GM18526 (cell line): ENCODE measurements around the gene FBLN2.

Experiments
- POLR2A ChIP-seq: IDR thresholded peaks from 3 replicates; pipeline ENCODE4 v1.6.1; 2011; ENCODE audit not compliant: insufficient read length; ENCODE audit errors: extremely low read depth

The FBLN2 gene

DNA sequence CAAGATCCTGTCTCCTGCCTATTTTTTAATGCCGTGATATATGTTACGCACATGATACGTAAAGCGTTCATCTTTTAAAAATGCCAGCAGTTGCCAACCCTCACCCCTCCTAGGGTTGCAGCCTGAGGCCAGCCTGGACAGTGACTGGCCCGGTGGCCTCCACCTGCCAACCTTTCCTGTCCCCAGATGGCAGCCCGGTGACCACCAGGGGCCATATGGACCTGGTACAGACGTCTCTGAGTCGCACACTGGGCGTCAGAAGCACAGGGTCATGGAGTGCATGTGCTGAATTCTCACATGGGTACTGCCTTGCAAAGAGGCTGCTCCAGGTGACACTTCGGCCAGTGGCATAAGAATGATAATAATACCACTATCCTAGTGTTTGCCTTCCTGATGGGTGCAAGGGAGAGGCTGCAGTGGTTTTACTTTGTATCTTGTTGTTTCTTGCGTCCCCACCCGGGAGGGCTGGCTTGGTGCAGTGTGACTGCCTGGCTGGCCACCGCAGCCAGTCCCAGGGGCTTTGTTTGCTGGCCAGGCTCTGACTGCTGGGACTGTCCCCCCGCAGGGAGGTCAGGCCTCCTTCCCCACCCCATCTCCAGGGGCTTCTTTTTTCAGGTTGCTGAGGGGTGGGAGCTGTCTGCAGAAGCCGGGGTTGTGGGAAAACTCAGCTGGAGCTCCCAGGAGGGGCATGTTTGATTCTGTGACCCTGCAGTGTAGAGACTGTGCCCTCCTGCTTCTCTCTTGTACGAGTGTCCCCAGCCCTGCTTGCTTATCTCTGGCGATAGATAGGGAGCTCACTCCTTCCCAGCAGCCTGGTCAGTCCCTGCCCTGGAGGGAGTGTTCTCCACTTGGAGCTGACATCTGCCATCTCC is 16.9 kb downstream of the FBLN2 start:
- no peak for TF ChIP-seq POLR2A

DNA sequence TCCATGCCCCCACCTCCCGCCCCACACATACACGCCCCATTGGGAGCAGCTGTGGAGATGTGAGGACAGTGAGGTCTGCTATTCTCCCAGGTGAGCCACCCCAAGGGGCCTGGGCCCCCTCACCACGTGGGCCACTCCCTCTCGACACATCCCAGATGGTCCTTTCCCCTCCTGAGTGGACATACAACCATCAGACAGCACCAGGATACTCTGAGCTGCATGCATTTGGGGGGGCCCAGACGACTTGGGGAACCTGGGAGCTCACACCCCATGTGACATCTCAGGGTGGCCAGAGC is 17.5 kb downstream of the FBLN2 start:
- no peak for TF ChIP-seq POLR2A

DNA sequence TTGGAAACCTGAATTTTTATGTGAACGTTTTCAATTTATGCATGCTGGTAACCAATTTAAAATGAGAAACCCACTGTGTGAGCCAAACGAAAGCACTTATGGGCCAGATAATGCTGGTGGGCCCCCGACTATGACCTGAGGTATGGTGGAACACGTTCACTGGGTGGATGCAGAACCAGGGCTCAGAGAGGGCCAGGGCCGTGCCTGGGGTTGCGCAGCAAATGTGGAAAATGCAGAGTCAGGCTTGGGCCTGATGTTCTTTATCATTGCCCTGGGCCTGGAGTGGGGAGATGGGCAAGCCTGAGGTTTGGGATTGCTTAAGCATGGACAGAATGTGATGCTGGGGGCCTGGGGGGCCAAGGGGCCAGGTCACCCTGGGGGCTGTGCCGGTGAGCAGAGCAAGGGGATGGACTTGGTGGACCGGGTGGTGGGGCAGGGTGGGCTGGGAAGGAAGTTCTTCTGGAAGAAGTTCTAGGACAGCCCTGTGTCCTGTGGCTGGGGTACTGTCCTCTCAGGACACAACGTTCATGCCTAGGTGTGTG is 17.9 kb downstream of the FBLN2 start:
- TF ChIP-seq POLR2A, result no peak

DNA sequence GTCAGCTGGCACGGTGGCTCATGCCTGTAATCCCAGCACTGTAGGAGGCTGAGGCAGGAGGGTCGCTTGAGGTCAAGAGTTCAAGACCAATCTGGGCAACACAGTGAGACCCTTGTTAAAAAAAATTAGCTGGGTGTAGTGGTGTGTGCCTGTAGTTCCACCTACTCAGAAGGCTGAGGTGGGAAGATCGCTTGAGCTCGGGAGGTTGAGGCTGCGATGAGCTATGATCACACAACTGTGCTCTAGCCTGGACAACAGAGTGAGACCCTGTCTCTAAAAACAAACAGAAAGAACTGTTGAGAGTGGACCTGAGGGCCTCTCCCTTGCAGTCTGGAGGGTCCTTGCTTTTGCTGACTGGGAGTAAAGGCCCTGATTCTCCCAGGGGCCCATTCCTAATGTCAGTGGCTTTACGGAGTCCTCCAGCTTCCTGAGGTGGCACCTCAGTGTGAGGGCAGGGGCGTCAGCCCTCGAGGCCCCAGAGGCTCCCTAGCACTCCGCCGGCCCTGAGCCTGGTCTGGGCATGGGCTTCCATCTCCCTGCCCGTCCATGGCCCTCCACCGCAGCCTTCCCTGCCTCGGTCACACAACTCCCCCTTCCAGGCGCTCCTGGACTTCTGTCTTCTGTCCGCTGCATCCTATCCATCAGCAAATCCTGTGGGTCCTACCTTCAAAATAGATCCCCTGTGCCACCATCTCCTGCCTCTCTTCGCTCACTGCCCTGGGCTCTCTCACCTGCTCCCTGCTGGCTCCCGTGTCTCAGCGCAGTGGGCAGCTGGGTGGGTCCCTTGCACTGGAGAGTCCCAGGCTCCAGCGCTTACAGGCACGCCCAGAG is 19.0 kb downstream of the FBLN2 start:
- TF ChIP-seq POLR2A, result no peak

DNA sequence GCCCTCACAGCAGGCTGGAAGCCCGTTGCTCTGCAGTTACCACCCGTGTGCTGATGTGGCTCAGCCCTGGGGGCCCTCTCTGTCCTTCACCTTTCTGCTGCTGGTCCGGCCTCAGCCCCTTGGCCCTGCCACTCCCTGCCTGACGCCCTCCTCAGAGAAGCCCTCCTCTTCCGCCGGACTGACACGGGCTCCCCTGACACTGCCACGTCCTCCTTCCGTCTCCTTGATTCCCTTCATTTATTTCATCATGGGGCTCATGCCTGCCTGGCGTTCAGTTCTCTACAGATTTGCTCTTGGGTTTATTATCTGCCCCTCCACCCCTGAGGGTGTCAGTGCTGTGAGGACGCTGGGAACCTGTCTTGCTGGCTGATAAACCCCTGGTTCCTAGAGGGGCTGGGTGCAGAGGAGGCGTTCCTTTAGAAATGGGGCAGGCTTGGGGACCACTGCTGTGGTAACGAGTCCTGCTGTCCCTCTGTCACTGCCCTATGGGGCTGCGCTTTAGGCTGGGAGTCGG is 19.6 kb downstream of the FBLN2 start:
- TF ChIP-seq POLR2A, result no peak

DNA sequence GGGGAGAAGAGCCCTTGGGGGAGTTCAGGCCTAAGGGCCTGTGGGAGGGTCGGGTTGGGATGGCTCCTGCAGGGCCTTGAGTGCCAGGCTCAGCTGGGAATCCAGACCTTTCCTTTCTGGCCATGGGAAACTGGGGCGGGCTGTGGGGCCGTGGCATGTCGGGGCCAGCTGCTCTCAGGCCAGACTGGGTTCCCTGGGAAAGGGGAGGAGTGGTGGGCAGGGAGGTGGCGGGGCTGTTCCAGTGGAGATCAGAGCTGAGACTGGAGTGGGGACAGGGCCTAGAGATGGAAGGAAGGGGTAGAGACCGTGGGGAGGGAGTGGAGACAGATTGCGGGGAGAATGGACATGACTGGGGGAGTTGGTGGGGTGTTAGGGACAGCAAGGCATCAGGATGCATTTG is 20.3 kb downstream of the FBLN2 start:
- TF ChIP-seq POLR2A, result no peak

DNA sequence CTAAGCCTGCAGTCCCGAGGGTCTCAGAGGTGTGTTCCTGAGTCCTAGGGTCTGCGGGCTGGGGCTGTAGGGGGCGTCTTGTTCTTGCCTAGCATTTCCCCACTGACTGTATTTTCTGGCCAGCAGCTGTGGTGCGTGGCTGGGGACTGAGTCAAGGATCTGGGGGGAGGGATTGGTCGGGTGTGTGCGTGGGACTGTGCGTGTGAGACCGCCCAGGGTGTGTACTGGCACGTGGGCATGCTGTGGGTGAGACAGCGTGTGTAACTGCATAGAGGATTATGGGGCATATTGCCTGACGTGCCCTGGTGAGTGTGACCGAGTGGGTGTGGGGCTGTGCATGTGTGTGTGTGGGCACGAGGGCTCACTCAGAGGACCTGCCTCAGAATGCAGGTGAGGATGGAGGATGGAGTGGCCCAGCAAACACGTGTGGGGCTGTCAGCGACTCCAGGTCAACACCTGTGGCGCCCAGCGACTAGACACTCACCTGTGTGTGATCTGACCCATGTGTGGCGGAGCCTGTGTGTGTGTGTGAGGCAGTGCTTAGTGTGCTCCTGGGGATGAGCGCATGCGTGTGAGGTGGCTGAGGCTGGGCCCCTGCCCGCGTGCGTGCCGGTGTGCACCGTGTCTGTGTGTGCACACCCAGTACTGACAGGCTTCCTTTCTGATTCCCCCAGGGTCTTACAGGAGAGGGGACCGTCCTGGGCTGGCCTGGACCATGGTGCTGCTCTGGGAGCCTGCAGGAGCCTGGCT is 20.9 kb downstream of the FBLN2 start:
- TF ChIP-seq POLR2A, result no peak

DNA sequence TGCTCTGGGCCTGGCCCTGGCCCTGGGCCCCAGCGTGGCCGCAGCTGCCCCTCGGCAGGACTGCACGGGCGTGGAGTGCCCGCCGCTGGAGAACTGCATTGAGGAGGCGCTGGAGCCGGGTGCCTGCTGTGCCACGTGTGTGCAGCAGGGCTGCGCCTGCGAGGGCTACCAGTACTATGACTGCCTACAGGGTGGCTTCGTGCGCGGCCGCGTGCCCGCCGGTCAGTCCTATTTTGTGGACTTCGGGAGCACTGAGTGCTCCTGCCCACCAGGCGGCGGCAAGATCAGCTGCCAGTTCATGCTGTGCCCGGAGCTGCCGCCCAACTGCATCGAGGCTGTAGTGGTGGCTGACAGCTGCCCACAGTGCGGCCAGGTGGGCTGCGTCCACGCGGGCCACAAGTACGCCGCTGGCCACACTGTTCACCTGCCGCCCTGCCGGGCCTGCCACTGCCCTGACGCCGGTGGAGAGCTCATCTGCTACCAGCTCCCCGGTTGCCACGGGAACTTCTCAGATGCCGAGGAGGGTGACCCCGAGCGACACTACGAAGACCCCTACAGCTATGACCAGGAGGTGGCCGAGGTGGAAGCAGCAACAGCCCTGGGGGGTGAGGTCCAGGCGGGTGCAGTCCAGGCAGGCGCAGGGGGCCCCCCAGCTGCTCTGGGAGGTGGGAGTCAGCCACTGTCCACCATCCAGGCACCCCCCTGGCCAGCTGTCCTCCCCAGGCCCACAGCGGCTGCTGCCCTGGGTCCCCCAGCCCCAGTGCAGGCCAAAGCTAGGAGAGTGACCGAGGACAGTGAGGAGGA is 21.7 kb downstream of the FBLN2 start:
- TF ChIP-seq POLR2A, result no peak

DNA sequence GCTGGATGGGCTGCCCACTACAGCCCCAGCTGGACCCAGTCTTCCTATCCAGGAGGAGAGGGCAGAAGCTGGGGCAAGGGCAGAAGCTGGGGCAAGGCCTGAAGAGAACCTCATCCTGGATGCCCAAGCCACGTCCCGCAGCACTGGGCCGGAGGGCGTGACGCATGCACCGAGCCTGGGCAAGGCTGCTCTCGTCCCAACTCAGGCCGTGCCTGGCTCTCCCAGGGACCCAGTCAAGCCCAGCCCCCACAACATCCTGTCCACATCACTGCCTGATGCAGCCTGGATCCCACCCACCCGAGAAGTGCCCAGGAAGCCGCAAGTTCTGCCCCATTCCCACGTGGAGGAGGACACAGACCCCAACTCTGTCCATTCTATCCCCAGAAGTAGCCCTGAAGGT is 22.3 kb downstream of the FBLN2 start:
- TF ChIP-seq POLR2A, result no peak

DNA sequence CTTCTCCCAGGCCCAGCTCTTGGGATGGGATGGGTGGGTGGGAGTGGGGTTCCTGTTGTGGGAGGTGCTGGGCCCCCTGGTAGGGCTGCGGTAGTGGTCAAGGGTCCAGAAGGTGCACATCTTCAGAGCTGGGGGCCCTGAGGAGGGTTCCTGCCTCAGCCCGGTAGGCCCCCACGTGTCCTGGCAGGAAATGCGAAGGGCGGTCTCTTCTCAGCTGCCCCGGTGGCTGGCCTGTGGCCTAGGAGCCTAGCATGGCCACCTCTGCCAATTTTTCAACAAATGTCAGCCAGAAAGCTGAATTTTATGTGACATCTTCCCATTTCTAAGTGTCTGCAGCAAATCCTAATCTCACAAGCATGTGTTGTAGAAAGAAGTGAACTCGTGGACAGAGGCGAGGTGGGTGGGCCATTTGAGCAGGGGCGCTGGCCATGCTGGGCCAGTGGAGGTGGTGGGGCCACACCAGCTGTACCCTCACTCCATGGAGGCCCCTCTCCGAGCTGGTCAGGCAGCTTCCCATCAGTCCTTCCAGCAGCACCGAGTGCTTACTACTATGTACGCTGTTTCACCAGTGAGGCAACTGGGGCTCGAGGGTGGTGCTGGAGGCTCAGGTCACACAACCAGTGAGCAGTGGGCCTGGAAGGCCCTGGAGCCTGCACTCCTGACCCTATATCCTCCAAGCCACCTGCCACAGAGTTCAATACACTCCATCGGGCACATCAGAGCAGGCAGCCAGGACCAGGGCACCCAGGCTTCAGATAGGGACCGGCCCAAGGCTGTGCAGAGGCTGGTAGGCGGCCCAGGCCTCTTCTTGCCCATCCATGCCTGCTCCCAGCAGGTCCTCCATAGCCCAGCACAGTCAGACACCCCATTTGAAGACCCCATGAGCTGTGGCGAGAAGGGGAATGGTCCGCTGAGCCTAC is 23.2 kb downstream of the FBLN2 start:
- TF ChIP-seq POLR2A, result no peak

DNA sequence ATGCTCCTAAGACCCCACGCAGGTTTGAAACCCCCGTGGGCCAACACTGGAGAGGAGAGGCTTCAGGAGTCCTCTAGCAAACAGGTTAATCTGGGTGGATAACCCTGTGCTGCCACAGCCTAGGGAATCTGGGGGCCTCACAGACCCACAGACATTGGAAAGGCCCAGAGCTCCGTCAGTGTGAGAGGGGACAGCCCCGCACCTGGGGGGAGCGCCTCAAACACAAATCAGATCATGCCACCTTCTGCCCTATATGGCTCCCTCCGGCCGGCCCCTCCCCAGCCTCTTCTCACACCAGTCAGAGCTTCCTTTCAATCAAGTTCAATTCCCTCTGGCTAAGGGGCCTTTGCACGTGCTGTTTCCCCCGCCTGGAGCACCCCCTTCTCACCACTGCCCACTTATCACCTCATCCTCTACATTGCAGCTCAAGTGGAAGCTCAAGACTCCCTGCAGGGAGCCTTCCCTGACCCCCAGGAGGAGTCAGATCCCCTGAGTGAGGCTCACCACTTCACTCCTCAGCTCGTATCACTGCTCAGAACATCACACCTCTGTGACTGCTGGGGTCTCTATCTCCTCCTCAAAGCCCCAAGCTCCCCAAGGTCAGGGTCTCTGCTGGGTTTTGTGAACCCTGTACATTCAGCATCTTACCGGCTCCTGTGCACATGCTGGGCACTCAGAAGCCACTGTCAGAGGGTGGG is 24.1 kb downstream of the FBLN2 start:
- no peak for TF ChIP-seq POLR2A

DNA sequence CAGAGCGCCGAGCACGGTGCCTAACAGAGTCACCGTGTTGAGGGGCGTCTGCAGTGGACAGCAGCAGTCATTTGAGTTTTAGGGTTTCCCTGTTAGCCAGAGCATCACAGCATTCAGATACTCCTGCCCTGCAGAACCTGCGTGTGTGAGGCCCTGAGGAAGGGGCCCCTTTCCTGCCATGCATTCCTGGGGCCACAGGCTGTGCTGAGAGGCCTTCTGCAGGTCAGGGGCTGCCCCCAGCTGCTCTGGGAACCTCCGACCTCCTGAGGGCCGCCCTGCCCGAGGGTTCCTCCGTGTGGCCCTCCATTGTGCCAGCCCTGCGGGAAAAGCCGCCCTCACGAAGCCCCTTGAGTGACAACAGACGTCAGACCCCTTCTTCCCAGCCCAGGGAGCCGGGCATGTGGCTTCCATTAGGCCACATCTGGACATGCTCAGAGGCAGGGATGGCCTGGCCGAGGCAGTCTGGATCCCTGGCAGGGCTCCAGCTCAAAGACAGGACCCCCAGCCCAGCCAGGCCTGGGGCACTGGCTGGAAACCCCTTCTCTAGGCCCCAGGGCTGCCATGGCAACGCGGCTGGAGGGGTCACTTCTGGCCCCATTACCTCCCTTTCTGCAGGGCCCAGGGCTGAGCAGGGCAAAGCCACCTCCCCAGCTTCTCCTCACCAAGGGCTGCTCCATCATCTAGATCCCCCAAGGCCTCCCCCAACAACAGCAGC is 25.3 kb downstream of the FBLN2 start:
- no peak for TF ChIP-seq POLR2A
